ENCODE data around the gene P2RX1.

DNA sequence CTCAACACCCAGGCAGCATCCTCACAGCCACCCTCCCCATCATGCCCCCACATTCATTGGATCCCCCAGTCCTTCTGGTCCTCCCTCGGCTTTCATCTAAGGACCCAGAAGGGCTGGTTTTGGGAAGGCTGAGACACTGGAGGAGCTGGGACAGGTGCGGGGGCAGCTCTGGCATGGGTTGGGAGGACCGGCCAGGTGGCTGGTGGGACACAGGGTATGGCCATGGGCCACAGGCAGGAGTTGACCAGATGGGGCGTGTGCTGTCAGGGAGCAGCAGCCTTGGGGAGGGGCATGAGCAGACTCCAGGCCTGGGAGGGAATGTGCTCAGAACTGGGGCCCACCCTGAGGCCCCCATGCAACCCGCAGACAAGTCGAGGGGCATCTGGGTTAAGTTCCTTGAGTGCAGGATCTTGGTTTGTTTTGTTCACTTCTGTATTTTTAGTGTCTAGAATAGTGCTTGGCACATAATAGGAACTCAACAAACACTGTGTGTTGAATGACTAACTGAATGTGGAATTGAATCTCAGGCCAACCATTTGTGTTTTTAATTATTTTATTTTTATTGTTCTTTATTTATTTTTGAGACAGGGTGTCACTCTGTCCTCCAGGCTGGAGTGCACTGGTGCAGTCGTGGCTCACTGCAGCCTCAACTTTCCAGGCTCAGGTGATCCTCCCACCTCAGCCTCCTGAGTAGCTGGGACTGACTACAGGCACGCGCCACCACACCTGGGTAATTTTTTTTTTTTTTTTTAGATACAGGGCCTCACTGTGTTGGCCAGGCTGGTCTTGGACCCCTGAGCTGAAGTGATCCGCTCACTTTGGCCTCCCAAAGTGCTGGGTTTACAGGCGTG is 5.6 kb downstream of the P2RX1 start:
- TF ChIP-seq CTCF (IDR thresholded peaks at IDR 0.05) (no peak), POLR2AphosphoS5 (IDR thresholded peaks at IDR 0.05; ENCODE audit: insufficient read depth in 1 of 2, low read depth in 1 of 2) (no peak)

Measured in vagina (tissue), 2 donors.